ENCODE measurements around the gene AAK1.
"Not testable (repeated sequence)": the region's sequence is repeated elsewhere in the genome, so short reads cannot be mapped to it uniquely, and the experiment has no call there.

The AAK1 gene

GRCh38 chr2:69434753-69435152 is 208.8 kb downstream of the AAK1 start:
- no peaks in the 10 kb centered on the region for H3K9me3 Mint-ChIP-seq
- H3K4me1 Mint-ChIP-seq = peaks cover 34% of the 10 kb centered on the region
- DNase-seq (ENCODE audit: low spot score in 2 of 2) (no peak), ATAC-seq (replicated peaks; ENCODE audit: extremely low read depth, poor library complexity, severe bottlenecking) (no peak)
- H3K27ac Mint-ChIP-seq (ENCODE audit: low read depth) = no peak overlapping the region
- peaks cover 18% of the 10 kb centered on the region for H3K36me3 Mint-ChIP-seq (ENCODE audit: insufficient read depth)
- H3K4me3 Mint-ChIP-seq = peak overlapping the region; percentile 34
- H3K27me3 Mint-ChIP-seq = no peaks in the 10 kb centered on the region

GRCh38 chr2:69429491-69430183 is 213.9 kb downstream of the AAK1 start:
- Mint-ChIP-seq H3K27ac (ENCODE audit: low read depth) (no peak overlapping the region), H3K27me3 (no peaks in the 10 kb centered on the region), H3K4me1 (peaks cover 7% of the 10 kb centered on the region), H3K36me3 (ENCODE audit: insufficient read depth) (peaks cover 38% of the 10 kb centered on the region), H3K9me3 (no peaks in the 10 kb centered on the region), H3K4me3 (no peak overlapping the region)
- ATAC-seq (replicated peaks; ENCODE audit: extremely low read depth, poor library complexity, severe bottlenecking) = no peak
- no peak for DNase-seq (ENCODE audit: low spot score in 2 of 2)

DNA sequence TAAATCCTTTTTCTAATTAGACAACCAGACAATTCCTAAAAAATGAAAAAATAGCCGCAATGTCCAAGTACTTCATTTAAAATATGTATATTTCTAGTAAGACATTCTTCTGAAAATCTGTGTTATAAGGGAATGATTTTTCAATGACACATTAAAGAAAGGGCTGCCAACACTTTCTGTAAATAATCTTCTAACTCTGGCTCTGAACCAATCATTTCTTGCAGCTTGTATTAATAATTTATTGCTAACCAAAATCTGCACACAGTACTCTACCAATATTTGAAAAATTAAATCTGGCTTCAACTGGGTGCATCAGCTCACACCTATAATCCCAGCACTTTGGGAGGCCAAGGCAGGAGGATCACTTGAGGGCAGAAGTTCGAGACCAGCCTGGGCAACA is 214.6 kb downstream of the AAK1 start:
- H3K36me3 Mint-ChIP-seq (ENCODE audit: insufficient read depth) = peaks cover 38% of the 10 kb centered on the region
- DNase-seq (ENCODE audit: low spot score in 2 of 2) (no peak), ATAC-seq (replicated peaks; ENCODE audit: extremely low read depth, poor library complexity, severe bottlenecking) (no peak)
- no peaks in the 10 kb centered on the region for H3K27me3 Mint-ChIP-seq
- no peak overlapping the region for H3K27ac Mint-ChIP-seq (ENCODE audit: low read depth)
- no peaks in the 10 kb centered on the region for H3K4me1 Mint-ChIP-seq
- no peaks in the 10 kb centered on the region for H3K9me3 Mint-ChIP-seq
- no peak overlapping the region for H3K4me3 Mint-ChIP-seq

DNA sequence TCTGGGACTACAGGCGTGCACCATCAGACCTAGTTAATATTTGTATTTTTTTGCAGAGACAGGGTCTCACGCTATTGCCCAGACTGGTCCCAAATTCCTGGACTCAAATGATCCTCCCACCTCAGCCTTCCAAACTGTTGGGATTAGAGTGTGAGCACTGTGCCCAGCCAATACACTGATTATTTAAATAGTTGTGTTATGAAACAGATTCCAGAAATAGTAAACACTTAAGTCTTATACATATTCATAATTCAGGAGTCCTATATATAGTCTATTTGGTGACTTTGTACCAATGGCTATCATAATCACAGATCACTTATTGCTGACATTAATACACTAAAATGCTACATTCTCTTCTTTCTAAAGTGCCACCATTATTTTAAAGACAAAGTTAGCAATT is 219.1 kb downstream of the AAK1 start:
- ATAC-seq (replicated peaks; ENCODE audit: extremely low read depth, poor library complexity, severe bottlenecking) (no peak), DNase-seq (ENCODE audit: low spot score in 2 of 2) (no peak)
- Mint-ChIP-seq H3K27me3 (no peaks in the 10 kb centered on the region), H3K4me3 (no peak overlapping the region), H3K36me3 (ENCODE audit: insufficient read depth) (peaks cover 41% of the 10 kb centered on the region), H3K9me3 (no peaks in the 10 kb centered on the region), H3K4me1 (no peaks in the 10 kb centered on the region), H3K27ac (ENCODE audit: low read depth) (no peak overlapping the region)

GRCh38 chr2:69422198-69422597 is 221.3 kb downstream of the AAK1 start:
- ATAC-seq (replicated peaks; ENCODE audit: extremely low read depth, poor library complexity, severe bottlenecking) = no peak
- Mint-ChIP-seq H3K27me3 (no peaks in the 10 kb centered on the region), H3K4me1 (no peaks in the 10 kb centered on the region), H3K27ac (ENCODE audit: low read depth) (no peak overlapping the region), H3K36me3 (ENCODE audit: insufficient read depth) (peaks cover 36% of the 10 kb centered on the region), H3K4me3 (no peak overlapping the region), H3K9me3 (no peaks in the 10 kb centered on the region)
- no peak for DNase-seq (ENCODE audit: low spot score in 2 of 2)

- H3K27ac Mint-ChIP-seq (ENCODE audit: low read depth); H3K9me3 Mint-ChIP-seq; DNase-seq (ENCODE audit: low spot score in 2 of 2); H3K4me3 Mint-ChIP-seq; H3K27me3 Mint-ChIP-seq; ATAC-seq (replicated peaks; ENCODE audit: extremely low read depth, poor library complexity, severe bottlenecking); H3K4me1 Mint-ChIP-seq: not testable (repeated sequence)
- peaks cover 40% of the 10 kb centered on the region for H3K36me3 Mint-ChIP-seq (ENCODE audit: insufficient read depth)
These were observed 224.4 kb downstream of the AAK1 start for GRCh38 chr2:69419111-69419510.

DNA sequence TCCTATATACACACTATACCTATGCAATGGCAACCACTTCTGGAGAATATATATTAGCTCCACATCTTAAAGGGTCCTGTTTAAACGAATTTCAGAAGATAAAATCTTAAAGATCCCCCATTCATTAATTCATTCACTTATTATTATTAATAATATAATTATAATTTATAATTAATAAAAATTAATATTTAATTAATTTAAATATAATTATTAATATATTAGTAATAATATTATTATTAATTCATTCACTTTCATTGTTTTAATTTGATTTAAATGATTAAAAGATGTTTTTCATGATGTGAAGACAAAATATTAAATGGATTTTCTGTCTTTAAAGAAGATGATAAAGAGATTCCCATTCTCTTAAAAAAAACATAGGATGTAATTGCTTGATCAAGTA is 227.4 kb downstream of the AAK1 start:
- Mint-ChIP-seq H3K27me3 (no peaks in the 10 kb centered on the region), H3K9me3 (no peaks in the 10 kb centered on the region), H3K36me3 (ENCODE audit: insufficient read depth) (peaks cover 46% of the 10 kb centered on the region), H3K4me1 (no peaks in the 10 kb centered on the region), H3K4me3 (no peak overlapping the region), H3K27ac (ENCODE audit: low read depth) (peak overlapping the region; percentile 17)
- no peak for DNase-seq (ENCODE audit: low spot score in 2 of 2)
- ATAC-seq (replicated peaks; ENCODE audit: extremely low read depth, poor library complexity, severe bottlenecking) = no peak
